Neutrophil (primary cell): ENCODE data around the gene SMAGP.

Experiments used
- H3K27ac ChIP-seq: fragments of 200-600 bp; sonication (generic); 2 replicates; pipeline ENCODE4 v1.5.1; 2016; ENCODE audit warnings: mild to moderate bottlenecking, moderate library complexity
- H3K27me3 ChIP-seq: fragments of 200-600 bp; sonication (generic); 2 replicates; pipeline ENCODE4 v1.6.0; 2016; ENCODE audit warnings: mild to moderate bottlenecking
- H3K36me3 ChIP-seq: fragments of 200-600 bp; sonication (generic); 2 replicates; pipeline ENCODE4 v1.5.1; 2017
- H3K4me1 ChIP-seq, 2 experiments: fragments of 200-600 bp in 1 of 2; sonication (generic) in 1 of 2; 1 replicate in 1 of 2; 2 replicates in 1 of 2; pipeline versions ENCODE4 v1.5.1 to v1.6.1; 2013 to 2016; ENCODE audit warnings: low read depth in 1 of 2, low read length in 1 of 2, mild to moderate bottlenecking in 1 of 2, moderate library complexity in 1 of 2; ENCODE audit not compliant: control insufficient read depth in 1 of 2, insufficient read depth in 1 of 2
- H3K4me3 ChIP-seq, 2 experiments: fragments of 200-600 bp in 1 of 2; sonication (generic) in 1 of 2; 1 replicate in 1 of 2; 2 replicates in 1 of 2; pipeline ENCODE4 v1.5.1; 2013 to 2016; ENCODE audit warnings: low read depth in 1 of 2, low read length in 1 of 2, mild to moderate bottlenecking in 1 of 2, moderate library complexity in 1 of 2
- H3K9me3 ChIP-seq: fragments of 200-600 bp; sonication (generic); 2 replicates; pipeline ENCODE4 v1.5.1; 2016
- TF ChIP-seq, protein P1 (sequence below): fragments of 200-600 bp; sonication (generic); IDR thresholded peaks from 2 replicates; pipeline ENCODE4 v1.5.1; 2016; ENCODE audit warnings: antibody characterized with exemption

The SMAGP gene

GRCh38 chr12:51217968-51218606 is 52.1 kb downstream of the SMAGP start, which contains the start of gene POU6F1:
Gene POU6F1 (minus strand): TSS chr12:51218062. CDS start chr12:51206836, 11,226 bp downstream.
- Histone ChIP-seq H3K36me3 (no peaks in the 10 kb centered on the region), H3K4me1 (peaks cover 9 to 11% of the 10 kb centered on the region in 2 experiments), H3K4me3 (peak within 1 kb of the TSS; percentile 85 to 87), H3K27ac (peak within 1 kb of the TSS; percentile 71), H3K27me3 (peaks cover 13% of the 10 kb centered on the region), H3K9me3 (no peaks in the 10 kb centered on the region)
- TF ChIP-seq, protein P1, sequence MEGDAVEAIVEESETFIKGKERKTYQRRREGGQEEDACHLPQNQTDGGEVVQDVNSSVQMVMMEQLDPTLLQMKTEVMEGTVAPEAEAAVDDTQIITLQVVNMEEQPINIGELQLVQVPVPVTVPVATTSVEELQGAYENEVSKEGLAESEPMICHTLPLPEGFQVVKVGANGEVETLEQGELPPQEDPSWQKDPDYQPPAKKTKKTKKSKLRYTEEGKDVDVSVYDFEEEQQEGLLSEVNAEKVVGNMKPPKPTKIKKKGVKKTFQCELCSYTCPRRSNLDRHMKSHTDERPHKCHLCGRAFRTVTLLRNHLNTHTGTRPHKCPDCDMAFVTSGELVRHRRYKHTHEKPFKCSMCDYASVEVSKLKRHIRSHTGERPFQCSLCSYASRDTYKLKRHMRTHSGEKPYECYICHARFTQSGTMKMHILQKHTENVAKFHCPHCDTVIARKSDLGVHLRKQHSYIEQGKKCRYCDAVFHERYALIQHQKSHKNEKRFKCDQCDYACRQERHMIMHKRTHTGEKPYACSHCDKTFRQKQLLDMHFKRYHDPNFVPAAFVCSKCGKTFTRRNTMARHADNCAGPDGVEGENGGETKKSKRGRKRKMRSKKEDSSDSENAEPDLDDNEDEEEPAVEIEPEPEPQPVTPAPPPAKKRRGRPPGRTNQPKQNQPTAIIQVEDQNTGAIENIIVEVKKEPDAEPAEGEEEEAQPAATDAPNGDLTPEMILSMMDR = peak; percentile 94

DNA sequence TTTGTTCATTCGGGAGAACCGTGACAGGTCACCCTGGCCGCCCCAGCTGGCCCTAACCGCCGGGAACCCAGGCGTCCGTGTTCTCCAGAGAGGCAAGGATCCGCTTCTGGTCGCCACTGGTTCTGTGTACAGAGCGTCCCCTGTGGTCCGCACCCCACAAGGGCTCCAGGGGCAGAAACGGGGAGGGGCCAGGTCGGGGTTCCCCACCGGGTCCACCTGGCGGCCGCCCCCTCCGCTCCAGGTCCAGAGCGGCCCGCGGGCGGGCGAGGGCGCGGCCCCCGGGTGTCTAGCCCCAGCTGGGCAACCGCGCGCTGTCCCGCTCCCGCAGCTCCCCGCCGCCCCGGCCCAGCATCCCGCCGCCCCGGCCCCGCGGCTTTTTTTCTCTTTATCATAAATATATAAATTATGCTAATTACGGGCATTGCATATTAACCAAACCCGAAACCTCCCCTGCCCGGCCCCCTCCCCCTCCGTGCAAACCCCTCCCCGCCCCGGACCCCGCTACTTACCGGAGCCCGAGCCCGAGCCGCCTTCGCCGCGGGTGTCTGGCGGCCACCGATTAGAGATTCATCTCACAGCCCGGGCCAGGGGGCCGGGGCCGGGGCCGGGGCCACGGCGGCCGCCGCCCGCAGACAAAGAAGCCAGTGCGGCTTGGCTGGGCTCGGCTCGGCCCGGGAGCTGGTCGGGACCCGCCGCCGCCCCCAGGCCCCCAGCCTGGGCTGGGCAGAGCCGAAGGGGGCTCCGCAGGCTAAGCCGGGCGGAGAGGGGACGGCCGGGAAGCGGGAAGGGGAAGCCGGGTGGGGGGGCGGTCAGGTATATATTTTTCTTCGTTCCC is 52.9 kb downstream of the SMAGP start:
- Histone ChIP-seq H3K4me1 (peaks cover 9 to 11% of the 10 kb centered on the region in 2 experiments), H3K27ac (peak overlapping the region; percentile 71), H3K4me3 (peak overlapping the region; percentile 85 to 87), H3K27me3 (peaks cover 13% of the 10 kb centered on the region), H3K9me3 (no peaks in the 10 kb centered on the region), H3K36me3 (no peaks in the 10 kb centered on the region)
- TF ChIP-seq, protein P1 = peak; percentile 9

GRCh38 chr12:51216642-51217041 is 53.6 kb downstream of the SMAGP start:
- Histone ChIP-seq H3K27me3 (peaks cover 13% of the 10 kb centered on the region), H3K4me1 (peaks cover 9 to 11% of the 10 kb centered on the region in 2 experiments), H3K4me3 (peak overlapping the region; percentile 85 to 87), H3K9me3 (no peaks in the 10 kb centered on the region), H3K36me3 (no peaks in the 10 kb centered on the region), H3K27ac (no peak overlapping the region)
- TF ChIP-seq, protein P1 = no peak

- Histone ChIP-seq H3K4me1 (peaks cover 9 to 11% of the 10 kb centered on the region in 2 experiments), H3K36me3 (no peaks in the 10 kb centered on the region), H3K4me3 (no peak overlapping the region), H3K27ac (no peak overlapping the region), H3K27me3 (peaks cover 13% of the 10 kb centered on the region), H3K9me3 (no peaks in the 10 kb centered on the region)
- TF ChIP-seq, protein P1 = no peak
Observed at GRCh38 chr12:51214895-51215294, 55.3 kb downstream of the SMAGP start.

DNA sequence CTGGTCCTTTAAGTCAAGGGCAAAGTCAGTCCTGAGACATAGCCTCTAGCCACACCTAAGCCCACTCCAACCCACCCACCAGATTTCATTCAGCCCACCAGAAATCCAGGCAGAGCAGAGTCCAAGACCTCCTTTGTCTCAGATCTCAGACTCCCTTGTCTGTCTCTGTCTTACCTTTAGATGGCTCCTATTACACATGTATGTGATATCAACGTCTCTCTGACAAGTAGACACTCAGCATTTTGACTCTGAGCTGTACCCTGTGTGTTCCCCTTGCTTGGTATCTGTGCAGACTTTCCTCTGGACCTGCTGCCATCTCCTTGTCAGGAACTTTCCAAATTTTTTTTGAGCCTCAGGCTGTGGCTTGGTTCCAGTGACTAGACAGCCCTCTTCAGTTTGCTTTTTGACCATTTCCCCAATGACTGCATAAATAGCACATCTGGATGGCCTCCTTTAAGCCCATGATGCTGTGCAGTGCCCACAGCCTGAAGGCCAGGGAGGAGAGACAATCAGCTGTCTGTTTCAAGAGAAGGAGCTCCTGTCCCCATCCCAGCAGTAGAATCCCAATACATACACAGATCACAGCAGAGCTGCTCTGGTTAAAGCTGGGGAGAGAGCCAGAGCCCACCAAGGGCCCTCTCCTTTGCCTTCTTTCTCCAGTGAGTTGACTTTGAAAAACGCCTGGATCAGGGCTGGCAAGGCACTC is 59.4 kb downstream of the SMAGP start:
- Histone ChIP-seq H3K36me3 (no peaks in the 10 kb centered on the region), H3K9me3 (no peaks in the 10 kb centered on the region), H3K4me1 (no peaks in the 10 kb centered on the region), H3K4me3 (no peak overlapping the region), H3K27ac (no peak overlapping the region), H3K27me3 (no peaks in the 10 kb centered on the region)
- TF ChIP-seq, protein P1 = no peak
